ENCODE measurements around the gene HEYL.

The HEYL gene

GRCh38 chr1:39678889-39679288 lies 39.4 kb upstream of the HEYL start:
- no peak for TF ChIP-seq CTCF (IDR thresholded peaks at IDR 0.05; ENCODE audit: insufficient read depth, low read length, poor library complexity, severe bottlenecking)
- Histone ChIP-seq H3K36me3 (ENCODE audit: control insufficient read depth, insufficient read depth, low read length) (no peaks in the 10 kb centered on the region), H3K4me3 (replicated peaks; ENCODE audit: low read depth, low read length) (no peak overlapping the region), H3K27me3 (replicated peaks; ENCODE audit: control insufficient read depth, insufficient read depth, low read length) (no peaks in the 10 kb centered on the region; the same call in 1 of the 2 replicates)
- DNase-seq (ENCODE audit: extremely low read depth, insufficient read length), result no peak

GRCh38 chr1:39677645-39678044 lies 38.2 kb upstream of the HEYL start:
- TF ChIP-seq CTCF (IDR thresholded peaks at IDR 0.05; ENCODE audit: insufficient read depth, low read length, poor library complexity, severe bottlenecking), result no peak

GRCh38 chr1:39676948-39677548 lies 37.6 kb upstream of the HEYL start:
- H3K36me3 ChIP-seq (ENCODE audit: control insufficient read depth, insufficient read depth, low read length), result no peaks in the 10 kb centered on the region
- DNase-seq (ENCODE audit: extremely low read depth, insufficient read length), result no peak
- no peak for TF ChIP-seq CTCF (IDR thresholded peaks at IDR 0.05; ENCODE audit: insufficient read depth, low read length, poor library complexity, severe bottlenecking)
- H3K4me3 ChIP-seq (replicated peaks; ENCODE audit: low read depth, low read length), result no peak overlapping the region
- no peaks in the 10 kb centered on the region; the same call in 1 of the 2 replicates for H3K27me3 ChIP-seq (replicated peaks; ENCODE audit: control insufficient read depth, insufficient read depth, low read length)

More at GRCh38 chr1:39677645-39678044, 38.2 kb upstream of the HEYL start:
- Histone ChIP-seq H3K4me3 (replicated peaks; ENCODE audit: low read depth, low read length) (no peak overlapping the region), H3K27me3 (replicated peaks; ENCODE audit: control insufficient read depth, insufficient read depth, low read length) (no peaks in the 10 kb centered on the region; the same call in 1 of the 2 replicates), H3K36me3 (ENCODE audit: control insufficient read depth, insufficient read depth, low read length) (no peaks in the 10 kb centered on the region)
- no peak for DNase-seq (ENCODE audit: extremely low read depth, insufficient read length)

GRCh38 chr1:39675220-39675619 lies 35.8 kb upstream of the HEYL start:
- TF ChIP-seq CTCF (IDR thresholded peaks at IDR 0.05; ENCODE audit: insufficient read depth, low read length, poor library complexity, severe bottlenecking), result no peak
- Histone ChIP-seq H3K27me3 (replicated peaks; ENCODE audit: control insufficient read depth, insufficient read depth, low read length) (no peaks in the 10 kb centered on the region; the same call in 1 of the 2 replicates), H3K36me3 (ENCODE audit: control insufficient read depth, insufficient read depth, low read length) (no peaks in the 10 kb centered on the region), H3K4me3 (replicated peaks; ENCODE audit: low read depth, low read length) (no peak overlapping the region)
- no peak for DNase-seq (ENCODE audit: extremely low read depth, insufficient read length)

DNA sequence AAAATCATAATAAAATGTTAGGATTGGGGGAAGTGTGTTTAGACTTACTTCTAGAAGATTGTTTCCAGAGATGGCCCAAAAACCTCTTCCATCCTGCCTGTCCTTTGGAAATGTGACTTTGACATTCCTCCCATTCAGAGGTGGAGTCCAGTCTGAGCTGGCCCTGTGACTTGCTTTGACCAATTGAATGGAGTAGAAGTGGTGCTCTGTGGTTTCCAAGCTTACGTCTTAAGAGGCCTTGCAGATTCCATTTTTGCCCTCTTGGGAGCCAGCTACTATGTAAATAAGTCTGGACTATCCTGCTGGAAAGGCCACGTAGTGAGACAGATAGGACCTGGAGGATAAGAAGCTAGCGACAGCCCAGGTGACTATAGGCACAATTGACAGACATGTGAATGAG lies 33.8 kb upstream of the HEYL start:
- no peak overlapping the region for H3K4me3 ChIP-seq (replicated peaks; ENCODE audit: low read depth, low read length)
- DNase-seq (ENCODE audit: extremely low read depth, insufficient read length), result no peak
- no peaks in the 10 kb centered on the region; the same call in 1 of the 2 replicates for H3K27me3 ChIP-seq (replicated peaks; ENCODE audit: control insufficient read depth, insufficient read depth, low read length)
- no peak for TF ChIP-seq CTCF (IDR thresholded peaks at IDR 0.05; ENCODE audit: insufficient read depth, low read length, poor library complexity, severe bottlenecking)
- H3K36me3 ChIP-seq (ENCODE audit: control insufficient read depth, insufficient read depth, low read length), result no peaks in the 10 kb centered on the region

- H3K36me3 ChIP-seq (ENCODE audit: control insufficient read depth, insufficient read depth, low read length), result no peaks in the 10 kb centered on the region
- no peak for DNase-seq (ENCODE audit: extremely low read depth, insufficient read length)
- peak; percentile 87 for TF ChIP-seq CTCF (IDR thresholded peaks at IDR 0.05; ENCODE audit: insufficient read depth, low read length, poor library complexity, severe bottlenecking)
- peak overlapping the region; percentile 61 for H3K4me3 ChIP-seq (replicated peaks; ENCODE audit: low read depth, low read length)
- H3K27me3 ChIP-seq (replicated peaks; ENCODE audit: control insufficient read depth, insufficient read depth, low read length), result no peaks in the 10 kb centered on the region; the same call in 1 of the 2 replicates
Observed at GRCh38 chr1:39672551-39672947, 33.1 kb upstream of the HEYL start.
